Adipocyte (in vitro differentiated cells): Measurements from ENCODE around the gene MPRIP.

Source experiments
- DNase-seq: peaks from one replicate; pipeline ENCODE4 v3.0.0-alpha.2; 2015; ENCODE audit warnings: low read depth
- H3K27me3 ChIP-seq: replicated peaks from 2 replicates; pipeline ENCODE4 v1.7.0; 2013; ENCODE audit warnings: mild to moderate bottlenecking, low read length, moderate library complexity; ENCODE audit not compliant: control insufficient read depth, insufficient read depth
- H3K36me3 ChIP-seq: 2 replicates; pipeline ENCODE4 v1.7.0; 2013; ENCODE audit warnings: low read length, mild to moderate bottlenecking, moderate library complexity; ENCODE audit not compliant: control insufficient read depth, insufficient read depth, severe bottlenecking
- H3K4me1 ChIP-seq: 2 replicates; pipeline ENCODE4 v1.7.0; 2013; ENCODE audit warnings: mild to moderate bottlenecking, low read length, moderate library complexity; ENCODE audit not compliant: control insufficient read depth, insufficient read depth
- H3K4me3 ChIP-seq: 2 replicates; pipeline ENCODE4 v1.7.0; 2013; ENCODE audit warnings: mild to moderate bottlenecking, low read length, moderate library complexity
- H3K9ac ChIP-seq: 2 replicates; pipeline ENCODE4 v1.7.0; 2013; ENCODE audit warnings: mild to moderate bottlenecking, low read length, moderate library complexity
- H3K9me3 ChIP-seq: 2 replicates; pipeline ENCODE4 v1.7.0; 2013; ENCODE audit warnings: mild to moderate bottlenecking, low read length, moderate library complexity; ENCODE audit not compliant: control insufficient read depth

The MPRIP gene

GRCh38 chr17:17035490-17035889 is 6.8 kb upstream of the MPRIP start:
- DNase-seq = no peak
- peaks cover 15% of the 10 kb centered on the region for H3K4me1 ChIP-seq
- H3K9me3 ChIP-seq = no peaks in the 10 kb centered on the region
- H3K27me3 ChIP-seq = peaks cover under 1% of the 10 kb centered on the region
- H3K9ac ChIP-seq = no peak overlapping the region
- H3K4me3 ChIP-seq = no peak overlapping the region
- no peaks in the 10 kb centered on the region for H3K36me3 ChIP-seq

GRCh38 chr17:17035920-17036523 is 6.2 kb upstream of the MPRIP start:
- no peak overlapping the region for H3K9ac ChIP-seq
- DNase-seq = no peak
- no peaks in the 10 kb centered on the region for H3K9me3 ChIP-seq
- peaks cover 17% of the 10 kb centered on the region for H3K4me1 ChIP-seq
- H3K36me3 ChIP-seq = no peaks in the 10 kb centered on the region
- H3K4me3 ChIP-seq = no peak overlapping the region
- no peaks in the 10 kb centered on the region for H3K27me3 ChIP-seq

- H3K9ac ChIP-seq = no peak overlapping the region
- H3K27me3 ChIP-seq = no peaks in the 10 kb centered on the region
- no peak for DNase-seq
- peaks cover 22% of the 10 kb centered on the region for H3K4me1 ChIP-seq
- no peak overlapping the region for H3K4me3 ChIP-seq
- no peaks in the 10 kb centered on the region for H3K36me3 ChIP-seq
- no peaks in the 10 kb centered on the region for H3K9me3 ChIP-seq
These were observed 5.7 kb upstream of the MPRIP start for GRCh38 chr17:17036524-17036998.

- no peak overlapping the region for H3K4me3 ChIP-seq
- peaks cover 22% of the 10 kb centered on the region for H3K4me1 ChIP-seq
- no peak overlapping the region for H3K9ac ChIP-seq
- no peak for DNase-seq
- H3K9me3 ChIP-seq = no peaks in the 10 kb centered on the region
- no peaks in the 10 kb centered on the region for H3K36me3 ChIP-seq
- no peaks in the 10 kb centered on the region for H3K27me3 ChIP-seq
These were observed 2.3 kb upstream of the MPRIP start for GRCh38 chr17:17039911-17040310.

GRCh38 chr17:17041018-17041521 is 1.2 kb upstream of the MPRIP start:
- H3K9ac ChIP-seq = no peak overlapping the region
- H3K4me3 ChIP-seq = no peak overlapping the region
- no peaks in the 10 kb centered on the region for H3K36me3 ChIP-seq
- DNase-seq = peak; percentile 49
- no peaks in the 10 kb centered on the region for H3K27me3 ChIP-seq
- peaks cover 32% of the 10 kb centered on the region for H3K4me1 ChIP-seq
- H3K9me3 ChIP-seq = no peaks in the 10 kb centered on the region

- H3K9ac ChIP-seq = peak overlapping the region; percentile 81
- no peaks in the 10 kb centered on the region for H3K27me3 ChIP-seq
- H3K4me3 ChIP-seq = peak overlapping the region; percentile 84
- H3K36me3 ChIP-seq = no peaks in the 10 kb centered on the region
- no peaks in the 10 kb centered on the region for H3K9me3 ChIP-seq
- H3K4me1 ChIP-seq = peaks cover 32% of the 10 kb centered on the region
- DNase-seq = peak; percentile 98
These were observed 480 bp upstream of the MPRIP start for GRCh38 chr17:17041571-17042383.

GRCh38 chr17:17042851-17043460 is 699 bp downstream of the MPRIP start:
- DNase-seq = peak; percentile 78
- H3K9me3 ChIP-seq = no peaks in the 10 kb centered on the region

GRCh38 chr17:17043461-17044271 is 1.4 kb downstream of the MPRIP start:
- Histone ChIP-seq H3K9me3 (no peaks in the 10 kb centered on the region), H3K36me3 (no peaks in the 10 kb centered on the region), H3K27me3 (no peaks in the 10 kb centered on the region), H3K4me1 (peaks cover 31% of the 10 kb centered on the region), H3K4me3 (peak overlapping the region; percentile 92), H3K9ac (peak overlapping the region; percentile 97)
- peak; percentile 52 for DNase-seq

More at GRCh38 chr17:17042851-17043460, 699 bp downstream of the MPRIP start:
- peaks cover 31% of the 10 kb centered on the region for H3K4me1 ChIP-seq
- H3K9ac ChIP-seq = peak overlapping the region; percentile 97
- peak overlapping the region; percentile 92 for H3K4me3 ChIP-seq
- H3K36me3 ChIP-seq = no peaks in the 10 kb centered on the region
- no peaks in the 10 kb centered on the region for H3K27me3 ChIP-seq

- Histone ChIP-seq H3K4me1 (peaks cover 31% of the 10 kb centered on the region), H3K4me3 (peak overlapping the region; percentile 92), H3K9ac (peak overlapping the region; percentile 97), H3K27me3 (no peaks in the 10 kb centered on the region), H3K9me3 (no peaks in the 10 kb centered on the region), H3K36me3 (no peaks in the 10 kb centered on the region)
- peak; percentile 68 for DNase-seq
These were observed 2.7 kb downstream of the MPRIP start for GRCh38 chr17:17044846-17045561.

- Histone ChIP-seq H3K27me3 (no peaks in the 10 kb centered on the region), H3K36me3 (no peaks in the 10 kb centered on the region), H3K4me1 (peaks cover 49% of the 10 kb centered on the region), H3K9me3 (no peaks in the 10 kb centered on the region), H3K4me3 (no peak overlapping the region), H3K9ac (no peak overlapping the region)
- DNase-seq = no peak
These were observed 5.8 kb downstream of the MPRIP start for GRCh38 chr17:17048106-17048505.
